SU-DHL-6 (cell line): ENCODE results near the gene TMIE.

ENCODE experiments used
- CTCF ChIP-seq: fragments of 200-600 bp; sonication (generic); IDR thresholded peaks from one replicate; pipeline ENCODE4 v1.5.1; 2017; ENCODE audit warnings: antibody characterized with exemption, mild to moderate bottlenecking, low read length, moderate library complexity; ENCODE audit not compliant: insufficient read depth, poor library complexity, severe bottlenecking
- EZH2phosphoT487 ChIP-seq: fragments of 200-600 bp; sonication (generic), shearing (Covaris generic); conservative IDR thresholded peaks from 2 replicates; pipeline ENCODE4 v1.6.1; 2018; ENCODE audit warnings: mild to moderate bottlenecking, antibody characterized with exemption, low read length, moderate library complexity, mixed read lengths

- no peak for TF ChIP-seq CTCF
- TF ChIP-seq EZH2phosphoT487: no peak
Measured at GRCh38 chr3:46690798-46691197, 10.4 kb upstream of the TMIE start.
